Right lobe of liver (tissue), 4 donors: ENCODE results near the gene APBB2.

Experiments
- POLR2A ChIP-seq: fragments of 450-650 bp; IDR thresholded peaks from one replicate; pipeline ENCODE4 v1.6.1; 2017; ENCODE audit warnings: antibody characterized with exemption, mild to moderate bottlenecking
- TF ChIP-seq, protein P1 (sequence below), 4 donors: fragments of 200-600 bp in 3 of 4; fragments of 450-650 bp in 1 of 4; IDR thresholded peaks; one replicate each; pipeline versions ENCODE4 v1.5.1 to v1.8.0; 2016 to 2022; ENCODE audit warnings: antibody characterized with exemption in 4 of 4, mild to moderate bottlenecking in 2 of 4
- donor health status: DM: no; HTN: no; CAD: no.
- donor health status: DM: no; HTN: no; CAD: no.
- donor health status: DM: no; HTN: yes; CAD: no.

- TF ChIP-seq POLR2A: no peak
- TF ChIP-seq, protein P1, sequence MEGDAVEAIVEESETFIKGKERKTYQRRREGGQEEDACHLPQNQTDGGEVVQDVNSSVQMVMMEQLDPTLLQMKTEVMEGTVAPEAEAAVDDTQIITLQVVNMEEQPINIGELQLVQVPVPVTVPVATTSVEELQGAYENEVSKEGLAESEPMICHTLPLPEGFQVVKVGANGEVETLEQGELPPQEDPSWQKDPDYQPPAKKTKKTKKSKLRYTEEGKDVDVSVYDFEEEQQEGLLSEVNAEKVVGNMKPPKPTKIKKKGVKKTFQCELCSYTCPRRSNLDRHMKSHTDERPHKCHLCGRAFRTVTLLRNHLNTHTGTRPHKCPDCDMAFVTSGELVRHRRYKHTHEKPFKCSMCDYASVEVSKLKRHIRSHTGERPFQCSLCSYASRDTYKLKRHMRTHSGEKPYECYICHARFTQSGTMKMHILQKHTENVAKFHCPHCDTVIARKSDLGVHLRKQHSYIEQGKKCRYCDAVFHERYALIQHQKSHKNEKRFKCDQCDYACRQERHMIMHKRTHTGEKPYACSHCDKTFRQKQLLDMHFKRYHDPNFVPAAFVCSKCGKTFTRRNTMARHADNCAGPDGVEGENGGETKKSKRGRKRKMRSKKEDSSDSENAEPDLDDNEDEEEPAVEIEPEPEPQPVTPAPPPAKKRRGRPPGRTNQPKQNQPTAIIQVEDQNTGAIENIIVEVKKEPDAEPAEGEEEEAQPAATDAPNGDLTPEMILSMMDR (IDR thresholded peaks at IDR 0.05): no peak
These were observed 110.2 kb downstream of the APBB2 start for GRCh38 chr4:41104155-41104554.
